ENCODE results near the gene NDUFA7. TPM values are rescaled to one million over a fixed set of nuclear protein-coding genes. Genes with fewer than 3 reads are reported as not detected.
"Not testable (repeated sequence)": the region's sequence is repeated elsewhere in the genome, so short reads cannot be mapped to it uniquely, and the experiment has no call there.

The NDUFA7 gene
- total and polyA plus RNA-seq, 5 donors from 2014 or later, result 27.4 to 181 (median 146) TPM

GRCh38 chr19:8305798-8306197, 15.4 kb downstream of the NDUFA7 start:
- H3K27ac Mint-ChIP-seq, result peak overlapping the region in 2 of 3 donors; percentile 84 to 85
- H3K4me1 Mint-ChIP-seq, result peaks cover 12 to 44% (median 19%) of the 10 kb centered on the region in 4 donors
- H3K27ac ChIP-seq (ENCODE audit: insufficient read depth, low read length, poor library complexity, severe bottlenecking), result no peak overlapping the region

DNA sequence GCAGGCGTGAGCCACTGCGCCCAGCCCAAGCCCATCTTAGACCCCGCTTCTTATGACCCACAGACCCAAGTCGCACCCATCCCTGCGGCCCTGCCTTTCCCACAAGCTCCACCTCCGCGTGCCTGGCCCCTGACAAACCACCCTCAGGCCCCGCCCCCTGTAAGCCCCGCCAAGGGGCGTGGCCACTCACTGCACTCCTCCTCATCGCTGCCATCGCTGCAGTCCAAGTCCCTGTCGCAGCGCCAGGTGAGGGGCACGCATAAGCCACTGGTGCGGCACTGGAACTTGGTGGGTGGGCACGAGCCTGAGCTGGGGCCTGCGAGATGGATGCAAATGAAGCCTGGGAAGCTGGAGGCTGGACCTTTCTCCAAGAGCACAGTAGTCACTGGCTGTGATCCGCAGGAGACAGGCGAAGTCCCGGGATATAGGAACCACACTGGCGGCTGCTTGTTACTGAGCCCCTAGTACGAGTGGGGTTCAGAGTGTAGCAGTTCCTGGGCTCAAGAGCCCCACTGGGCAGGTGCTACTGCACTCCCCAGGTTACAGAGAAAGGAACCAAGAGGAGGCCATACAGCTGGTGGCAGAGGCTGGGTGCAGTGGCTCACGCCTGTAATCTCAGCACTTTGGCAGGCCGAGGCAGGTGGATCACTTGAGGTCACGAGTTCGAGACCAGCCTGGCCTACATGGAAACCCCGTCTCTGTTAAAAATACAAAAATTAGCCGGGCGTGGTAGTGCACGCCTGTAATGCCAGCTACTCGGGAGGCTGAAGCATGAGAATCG, 16.1 kb downstream of the NDUFA7 start:
- Mint-ChIP-seq H3K9me3 (peaks cover 0 to 1% (median 0%) of the 10 kb centered on the region in 7 donors), H3K27ac (no peak overlapping the region)

More at GRCh38 chr19:8305798-8306197, 15.4 kb downstream of the NDUFA7 start:
- Histone ChIP-seq H3K36me3 (ENCODE audit: control insufficient read depth, insufficient read depth, low read length) (peaks cover 7% of the 10 kb centered on the region), H3K4me3 (ENCODE audit: low read depth, low read length) (no peak overlapping the region), H3K27me3 (ENCODE audit: control insufficient read depth, insufficient read depth, low read length) (no peaks in the 10 kb centered on the region), H3K4me1 (ENCODE audit: control insufficient read depth, insufficient read depth, low read length, poor library complexity, severe bottlenecking) (peaks cover 40% of the 10 kb centered on the region), H3K9me3 (ENCODE audit: control insufficient read depth in 2 of 2, low read length in 2 of 2) (no peaks in the 10 kb centered on the region)
- no peak for ATAC-seq (ENCODE audit: low read depth in 2 of 2)
- Mint-ChIP-seq H3K36me3 (no peaks in the 10 kb centered on the region), H3K9me3 (peaks cover 0 to 1% (median 0%) of the 10 kb centered on the region in 7 donors), H3K4me3 (peak overlapping the region in 3 of 4 donors; percentile 75 to 99 (median 92)), H3K27me3 (no peaks in the 10 kb centered on the region)
- peak in 1 of 3 donors; percentile 0 for DNase-seq

DNA sequence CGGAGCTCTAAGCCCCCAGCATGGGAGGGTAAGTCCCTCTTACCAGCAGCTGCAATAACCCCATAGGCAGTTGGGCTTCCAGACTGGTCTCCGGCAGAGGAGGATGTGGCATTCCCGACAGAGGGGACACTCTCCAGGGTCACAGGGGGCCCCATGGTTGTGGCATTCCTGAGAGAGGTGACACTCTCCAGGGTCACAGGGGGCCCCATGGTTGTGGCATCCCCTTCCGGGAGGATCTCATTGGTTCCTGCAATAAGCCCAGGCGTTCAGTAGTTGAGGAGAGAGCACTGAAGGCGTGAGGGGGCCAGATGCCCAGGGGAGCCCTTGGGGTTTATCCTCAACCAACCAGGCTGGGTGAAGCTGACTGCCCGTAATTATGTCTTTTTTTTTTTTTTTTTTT, 18.4 kb downstream of the NDUFA7 start:
- ATAC-seq (ENCODE audit: low read depth in 2 of 2), result no peak

More for the DNA sequence above, 16.1 kb downstream of the NDUFA7 start:
- H3K27me3 ChIP-seq (ENCODE audit: control insufficient read depth, insufficient read depth, low read length), result no peaks in the 10 kb centered on the region
- no peaks in the 10 kb centered on the region for H3K9me3 ChIP-seq (ENCODE audit: control insufficient read depth in 2 of 2, low read length in 2 of 2)
- H3K4me1 ChIP-seq (ENCODE audit: control insufficient read depth, insufficient read depth, low read length, poor library complexity, severe bottlenecking), result peaks cover 40% of the 10 kb centered on the region
- H3K4me3 ChIP-seq (ENCODE audit: low read depth, low read length), result no peak overlapping the region
- Mint-ChIP-seq H3K36me3 (no peaks in the 10 kb centered on the region), H3K4me1 (peaks cover 12 to 44% (median 19%) of the 10 kb centered on the region in 4 donors), H3K27me3 (no peaks in the 10 kb centered on the region), H3K4me3 (peak overlapping the region in 2 of 4 donors; percentile 29 to 75)
- H3K36me3 ChIP-seq (ENCODE audit: control insufficient read depth, insufficient read depth, low read length), result peaks cover 4% of the 10 kb centered on the region
- H3K27ac ChIP-seq (ENCODE audit: insufficient read depth, low read length, poor library complexity, severe bottlenecking), result no peak overlapping the region
- no peak for ATAC-seq (ENCODE audit: low read depth in 2 of 2)
- peak in 1 of 3 donors; percentile 1 for DNase-seq

DNA sequence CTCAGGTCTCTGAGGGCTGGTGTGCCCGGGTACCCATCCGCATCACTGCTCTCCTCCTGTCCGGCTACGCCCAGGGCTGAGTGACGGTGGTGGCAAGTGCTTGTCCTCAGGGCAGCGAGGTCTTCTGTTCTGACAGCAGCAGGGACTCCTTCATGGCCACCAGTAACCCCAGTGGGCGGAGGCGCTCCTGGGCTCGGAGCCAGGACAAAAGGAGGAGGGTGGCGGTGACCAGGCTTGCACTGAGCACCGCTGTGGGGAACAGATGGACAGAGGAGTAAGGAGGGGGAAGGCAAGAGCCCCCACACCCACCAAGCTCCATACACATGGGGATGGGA, 18.9 kb downstream of the NDUFA7 start:
- H3K4me1 Mint-ChIP-seq, result peaks cover 2 to 22% (median 10%) of the 10 kb centered on the region in 4 donors
- H3K9me3 Mint-ChIP-seq, result no peaks in the 10 kb centered on the region
- H3K27me3 ChIP-seq (ENCODE audit: control insufficient read depth, insufficient read depth, low read length), result no peaks in the 10 kb centered on the region
- H3K9me3 ChIP-seq (ENCODE audit: control insufficient read depth in 2 of 2, low read length in 2 of 2), result no peaks in the 10 kb centered on the region
- peaks cover 19% of the 10 kb centered on the region for H3K4me1 ChIP-seq (ENCODE audit: control insufficient read depth, insufficient read depth, low read length, poor library complexity, severe bottlenecking)
- H3K36me3 ChIP-seq (ENCODE audit: control insufficient read depth, insufficient read depth, low read length), result peaks cover 4% of the 10 kb centered on the region
- no peaks in the 10 kb centered on the region for H3K27me3 Mint-ChIP-seq
- DNase-seq, result peak in 1 of 3 donors; percentile 1
- no peak overlapping the region for H3K4me3 Mint-ChIP-seq
- no peak for ATAC-seq (ENCODE audit: low read depth in 2 of 2)
- no peak overlapping the region for H3K4me3 ChIP-seq (ENCODE audit: low read depth, low read length)
- H3K27ac Mint-ChIP-seq, result no peak overlapping the region
- no peak overlapping the region for H3K27ac ChIP-seq (ENCODE audit: insufficient read depth, low read length, poor library complexity, severe bottlenecking)
- no peaks in the 10 kb centered on the region for H3K36me3 Mint-ChIP-seq

More for the DNA sequence above, 18.4 kb downstream of the NDUFA7 start:
- no peak overlapping the region for H3K4me3 ChIP-seq (ENCODE audit: low read depth, low read length)
- H3K36me3 Mint-ChIP-seq, result no peaks in the 10 kb centered on the region
- peaks cover 4 to 26% (median 13%) of the 10 kb centered on the region in 4 donors for H3K4me1 Mint-ChIP-seq
- no peak overlapping the region for H3K27ac Mint-ChIP-seq
- H3K9me3 ChIP-seq (ENCODE audit: control insufficient read depth in 2 of 2, low read length in 2 of 2), result no peaks in the 10 kb centered on the region
- H3K4me1 ChIP-seq (ENCODE audit: control insufficient read depth, insufficient read depth, low read length, poor library complexity, severe bottlenecking), result peaks cover 23% of the 10 kb centered on the region
- no peak for DNase-seq
- H3K27ac ChIP-seq (ENCODE audit: insufficient read depth, low read length, poor library complexity, severe bottlenecking), result no peak overlapping the region
- no peak overlapping the region for H3K4me3 Mint-ChIP-seq
- H3K27me3 ChIP-seq (ENCODE audit: control insufficient read depth, insufficient read depth, low read length), result no peaks in the 10 kb centered on the region
- H3K27me3 Mint-ChIP-seq, result no peaks in the 10 kb centered on the region
- H3K9me3 Mint-ChIP-seq, result peaks cover 0 to 1% (median 0%) of the 10 kb centered on the region in 7 donors
- H3K36me3 ChIP-seq (ENCODE audit: control insufficient read depth, insufficient read depth, low read length), result peaks cover 4% of the 10 kb centered on the region

DNA sequence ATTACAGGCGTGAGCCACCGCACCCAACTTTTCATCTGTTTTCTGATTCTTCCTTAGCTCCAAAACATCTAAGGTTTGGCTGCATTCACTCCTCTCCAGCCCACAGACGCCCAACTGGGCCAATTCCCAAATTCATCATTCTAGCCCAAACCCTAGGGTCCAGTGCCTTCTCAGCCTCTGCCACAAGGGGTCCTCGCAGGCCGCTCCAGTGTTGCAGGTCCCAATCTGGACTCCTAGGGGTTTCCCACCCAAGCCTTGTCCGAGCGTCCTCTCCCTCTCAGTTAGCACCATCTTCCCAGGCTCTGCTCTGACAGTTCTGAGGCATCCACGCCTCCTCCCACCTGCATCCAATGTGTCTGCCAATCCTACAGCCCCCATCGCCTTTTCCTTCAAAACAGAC, 29.8 kb downstream of the NDUFA7 start:
- not testable (repeated sequence) for H3K27me3 ChIP-seq (ENCODE audit: control insufficient read depth, insufficient read depth, low read length); H3K4me3 ChIP-seq (ENCODE audit: low read depth, low read length); H3K27ac Mint-ChIP-seq; H3K4me1 Mint-ChIP-seq; H3K36me3 ChIP-seq (ENCODE audit: control insufficient read depth, insufficient read depth, low read length); H3K9me3 ChIP-seq (ENCODE audit: control insufficient read depth in 2 of 2, low read length in 2 of 2); H3K27ac ChIP-seq (ENCODE audit: insufficient read depth, low read length, poor library complexity, severe bottlenecking); H3K4me3 Mint-ChIP-seq; H3K36me3 Mint-ChIP-seq; DNase-seq; H3K4me1 ChIP-seq (ENCODE audit: control insufficient read depth, insufficient read depth, low read length, poor library complexity, severe bottlenecking); H3K9me3 Mint-ChIP-seq; H3K27me3 Mint-ChIP-seq
- peak; percentile 31 to 37 for ATAC-seq (ENCODE audit: low read depth in 2 of 2)

GRCh38 chr19:8276508-8276907, 44.7 kb downstream of the NDUFA7 start:
- H3K36me3 Mint-ChIP-seq; H3K4me1 Mint-ChIP-seq; DNase-seq; H3K4me3 Mint-ChIP-seq; H3K9me3 ChIP-seq (ENCODE audit: control insufficient read depth in 2 of 2, low read length in 2 of 2); H3K4me3 ChIP-seq (ENCODE audit: low read depth, low read length); H3K27me3 Mint-ChIP-seq; H3K9me3 Mint-ChIP-seq; H3K36me3 ChIP-seq (ENCODE audit: control insufficient read depth, insufficient read depth, low read length); H3K4me1 ChIP-seq (ENCODE audit: control insufficient read depth, insufficient read depth, low read length, poor library complexity, severe bottlenecking); H3K27ac Mint-ChIP-seq; H3K27ac ChIP-seq (ENCODE audit: insufficient read depth, low read length, poor library complexity, severe bottlenecking); H3K27me3 ChIP-seq (ENCODE audit: control insufficient read depth, insufficient read depth, low read length); ATAC-seq (ENCODE audit: low read depth in 2 of 2): not testable (repeated sequence)

- Histone ChIP-seq H3K27me3 (ENCODE audit: control insufficient read depth, insufficient read depth, low read length) (no peaks in the 10 kb centered on the region), H3K36me3 (ENCODE audit: control insufficient read depth, insufficient read depth, low read length) (no peaks in the 10 kb centered on the region), H3K4me3 (ENCODE audit: low read depth, low read length) (peak overlapping the region; percentile 93), H3K9me3 (ENCODE audit: control insufficient read depth in 2 of 2, low read length in 2 of 2) (no peaks in the 10 kb centered on the region), H3K4me1 (ENCODE audit: control insufficient read depth, insufficient read depth, low read length, poor library complexity, severe bottlenecking) (peaks cover 15% of the 10 kb centered on the region), H3K27ac (ENCODE audit: insufficient read depth, low read length, poor library complexity, severe bottlenecking) (peak overlapping the region; percentile 80)
- Mint-ChIP-seq H3K27ac (peak overlapping the region; percentile 86 to 96 (median 92)), H3K4me1 (peaks cover 5 to 12% (median 8%) of the 10 kb centered on the region in 4 donors), H3K4me3 (peak overlapping the region; percentile 90 to 96 (median 95)), H3K27me3 (no peaks in the 10 kb centered on the region), H3K36me3 (no peaks in the 10 kb centered on the region), H3K9me3 (no peaks in the 10 kb centered on the region)
- ATAC-seq (ENCODE audit: low read depth in 2 of 2), result no peak
- no peak for DNase-seq
Observed at GRCh38 chr19:8269724-8270123, 51.5 kb downstream of the NDUFA7 start.

DNA sequence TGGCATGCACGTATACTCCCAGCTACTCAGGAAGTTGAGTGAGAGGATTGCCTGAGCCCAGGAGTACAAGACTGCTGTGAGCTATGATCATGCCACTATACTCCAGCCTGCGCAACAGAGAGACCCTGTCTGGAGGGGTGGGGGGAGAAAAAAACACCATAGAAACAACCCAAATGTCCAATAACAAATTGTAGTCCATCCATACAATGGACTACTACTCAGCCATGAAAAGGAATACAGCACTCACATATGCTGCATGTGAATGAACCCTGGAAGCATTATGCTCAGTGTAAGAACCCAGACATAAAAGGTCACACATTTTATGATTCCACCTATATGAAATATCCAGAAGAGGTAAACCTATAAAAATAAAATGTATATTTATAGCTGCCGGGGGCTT, 55.3 kb downstream of the NDUFA7 start:
- no peaks in the 10 kb centered on the region for H3K36me3 ChIP-seq (ENCODE audit: control insufficient read depth, insufficient read depth, low read length)
- no peaks in the 10 kb centered on the region for H3K27me3 Mint-ChIP-seq
- ATAC-seq (ENCODE audit: low read depth in 2 of 2) (no peak), DNase-seq (no peak)
- no peaks in the 10 kb centered on the region for H3K27me3 ChIP-seq (ENCODE audit: control insufficient read depth, insufficient read depth, low read length)
- H3K4me1 Mint-ChIP-seq, result peaks cover 5 to 12% (median 8%) of the 10 kb centered on the region in 4 donors
- H3K36me3 Mint-ChIP-seq, result no peaks in the 10 kb centered on the region
- H3K4me3 Mint-ChIP-seq, result peak overlapping the region in 1 of 4 donors; percentile 33
- no peaks in the 10 kb centered on the region for H3K9me3 Mint-ChIP-seq
- peaks cover 15% of the 10 kb centered on the region for H3K4me1 ChIP-seq (ENCODE audit: control insufficient read depth, insufficient read depth, low read length, poor library complexity, severe bottlenecking)
- no peaks in the 10 kb centered on the region for H3K9me3 ChIP-seq (ENCODE audit: control insufficient read depth in 2 of 2, low read length in 2 of 2)
- H3K27ac Mint-ChIP-seq, result no peak overlapping the region
- no peak overlapping the region for H3K27ac ChIP-seq (ENCODE audit: insufficient read depth, low read length, poor library complexity, severe bottlenecking)
- H3K4me3 ChIP-seq (ENCODE audit: low read depth, low read length), result no peak overlapping the region
